Measurements from ENCODE around the gene INSYN2A.

GRCh38 chr10:127157089-127157488 is 39.3 kb downstream of the INSYN2A start:
- TF ChIP-seq CTCF (IDR thresholded peaks at IDR 0.05; ENCODE audit: extremely low read depth in 1 of 2, insufficient read depth in 1 of 2, low read depth in 1 of 2, low read length in 2 of 2), result no peak
- TF ChIP-seq MAX (IDR thresholded peaks at IDR 0.05; ENCODE audit: insufficient read depth, insufficient read length), result no peak
- TF ChIP-seq POLR2A (IDR thresholded peaks at IDR 0.05; ENCODE audit: low read depth, low read length), result no peak
- TF ChIP-seq POLR2AphosphoS5 (IDR thresholded peaks at IDR 0.05; ENCODE audit: insufficient read depth, low read depth, low read length), result no peak
- TF ChIP-seq FOS (IDR thresholded peaks at IDR 0.05; ENCODE audit: borderline replicate concordance, insufficient read depth, low read length), result no peak
- no peak for TF ChIP-seq JUN (IDR thresholded peaks at IDR 0.05; ENCODE audit: borderline replicate concordance, insufficient read depth, insufficient read length, low read depth)
- no peak for TF ChIP-seq MYC (IDR thresholded peaks at IDR 0.05; ENCODE audit: low read depth, low read length)
- no peak for TF ChIP-seq EZH2 (IDR thresholded peaks at IDR 0.05; ENCODE audit: borderline replicate concordance, low read depth, low read length, severe bottlenecking)
- no peak for TF ChIP-seq GATA2 (IDR thresholded peaks at IDR 0.05; ENCODE audit: insufficient read depth, insufficient read length, low read depth, low read length)
